WTC11 (cell line): ENCODE data around the gene ACP5.

Experiments used
- ATF2 ChIP-seq: sonication (generic); formaldehyde crosslinking; IDR thresholded peaks from 2 replicates; pipeline ENCODE4 v1.8.1; 2022; ENCODE audit warnings: low read depth, missing genetic modification reagents, borderline replicate concordance
- CTCF ChIP-seq: fragments of 200-600 bp; IDR thresholded peaks from 2 replicates; pipeline ENCODE4 v1.8.0; 2022; ENCODE audit warnings: antibody characterized with exemption
- ERG ChIP-seq: fragments of 250-450 bp; sonication (Bioruptor Pico); IDR thresholded peaks from 2 replicates; pipeline ENCODE4 v1.8.0; 2021; ENCODE audit warnings: mild to moderate bottlenecking
- ESRRA ChIP-seq: sonication (generic); formaldehyde crosslinking; IDR thresholded peaks from 2 replicates; pipeline ENCODE4 v1.8.1; 2022; ENCODE audit warnings: mild to moderate bottlenecking, missing genetic modification reagents, borderline replicate concordance
- FOXK1 ChIP-seq: sonication (generic); formaldehyde crosslinking; IDR thresholded peaks from 2 replicates; pipeline ENCODE4 v1.8.0; 2022; ENCODE audit warnings: mild to moderate bottlenecking, moderate library complexity, missing genetic modification reagents
- FOXP1 ChIP-seq: sonication (generic); formaldehyde crosslinking; IDR thresholded peaks from 2 replicates; pipeline ENCODE4 v1.8.0; 2022; ENCODE audit warnings: missing genetic modification reagents, mild to moderate bottlenecking, moderate library complexity, borderline replicate concordance
- NR3C1 ChIP-seq: sonication (generic); formaldehyde crosslinking; conservative IDR thresholded peaks from 2 replicates; pipeline ENCODE4 v1.8.1; 2023; ENCODE audit warnings: low read depth, mild to moderate bottlenecking, missing genetic modification reagents
- SMAD4 ChIP-seq: sonication (generic); formaldehyde crosslinking; IDR thresholded peaks from 2 replicates; pipeline ENCODE4 v1.8.0; 2022; ENCODE audit warnings: mild to moderate bottlenecking, missing genetic modification reagents
- TEAD1 ChIP-seq: sonication (generic); formaldehyde crosslinking; IDR thresholded peaks from 2 replicates; pipeline ENCODE4 v1.8.0; 2022; ENCODE audit warnings: mild to moderate bottlenecking, missing genetic modification reagents
- ZBTB21 ChIP-seq: sonication (generic); formaldehyde crosslinking; IDR thresholded peaks from 2 replicates; pipeline ENCODE4 v1.8.1; 2023; ENCODE audit warnings: mild to moderate bottlenecking, missing genetic modification reagents, borderline replicate concordance
- TF ChIP-seq, protein P1 (sequence below): sonication (generic); formaldehyde crosslinking; IDR thresholded peaks from 2 replicates; pipeline ENCODE4 v1.8.1; 2023; ENCODE audit warnings: mild to moderate bottlenecking, missing genetic modification reagents, moderate library complexity
- TF ChIP-seq, protein P2 (sequence below): sonication (generic); formaldehyde crosslinking; IDR thresholded peaks from 2 replicates; pipeline ENCODE4 v1.8.0; 2022; ENCODE audit warnings: mild to moderate bottlenecking, missing genetic modification reagents
- TF ChIP-seq, protein P3 (sequence below): sonication (generic); formaldehyde crosslinking; IDR thresholded peaks from 2 replicates; pipeline ENCODE4 v1.8.1; 2022; ENCODE audit warnings: mild to moderate bottlenecking, missing genetic modification reagents, moderate library complexity, borderline replicate concordance
- TF ChIP-seq, protein P4 (sequence below): sonication (generic); formaldehyde crosslinking; IDR thresholded peaks from 2 replicates; pipeline ENCODE4 v1.8.0; 2022; ENCODE audit warnings: missing genetic modification reagents

GRCh38 chr19:11596156-11596555 is 18.7 kb upstream of the ACP5 start:
- no peak for TF ChIP-seq CTCF
- TF ChIP-seq, protein P1, sequence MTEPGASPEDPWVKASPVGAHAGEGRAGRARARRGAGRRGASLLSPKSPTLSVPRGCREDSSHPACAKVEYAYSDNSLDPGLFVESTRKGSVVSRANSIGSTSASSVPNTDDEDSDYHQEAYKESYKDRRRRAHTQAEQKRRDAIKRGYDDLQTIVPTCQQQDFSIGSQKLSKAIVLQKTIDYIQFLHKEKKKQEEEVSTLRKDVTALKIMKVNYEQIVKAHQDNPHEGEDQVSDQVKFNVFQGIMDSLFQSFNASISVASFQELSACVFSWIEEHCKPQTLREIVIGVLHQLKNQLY: no peak
- no peak for TF ChIP-seq FOXP1 (CRISPR knock-in tag)
- TF ChIP-seq ZBTB21 (CRISPR knock-in tag): no peak
- no peak for TF ChIP-seq TEAD1 (CRISPR knock-in tag)
- TF ChIP-seq, protein P2, sequence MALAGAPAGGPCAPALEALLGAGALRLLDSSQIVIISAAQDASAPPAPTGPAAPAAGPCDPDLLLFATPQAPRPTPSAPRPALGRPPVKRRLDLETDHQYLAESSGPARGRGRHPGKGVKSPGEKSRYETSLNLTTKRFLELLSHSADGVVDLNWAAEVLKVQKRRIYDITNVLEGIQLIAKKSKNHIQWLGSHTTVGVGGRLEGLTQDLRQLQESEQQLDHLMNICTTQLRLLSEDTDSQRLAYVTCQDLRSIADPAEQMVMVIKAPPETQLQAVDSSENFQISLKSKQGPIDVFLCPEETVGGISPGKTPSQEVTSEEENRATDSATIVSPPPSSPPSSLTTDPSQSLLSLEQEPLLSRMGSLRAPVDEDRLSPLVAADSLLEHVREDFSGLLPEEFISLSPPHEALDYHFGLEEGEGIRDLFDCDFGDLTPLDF (CRISPR knock-in tag): no peak
- TF ChIP-seq ATF2: no peak
- no peak for TF ChIP-seq SMAD4
- TF ChIP-seq NR3C1: no peak
- TF ChIP-seq, protein P3, sequence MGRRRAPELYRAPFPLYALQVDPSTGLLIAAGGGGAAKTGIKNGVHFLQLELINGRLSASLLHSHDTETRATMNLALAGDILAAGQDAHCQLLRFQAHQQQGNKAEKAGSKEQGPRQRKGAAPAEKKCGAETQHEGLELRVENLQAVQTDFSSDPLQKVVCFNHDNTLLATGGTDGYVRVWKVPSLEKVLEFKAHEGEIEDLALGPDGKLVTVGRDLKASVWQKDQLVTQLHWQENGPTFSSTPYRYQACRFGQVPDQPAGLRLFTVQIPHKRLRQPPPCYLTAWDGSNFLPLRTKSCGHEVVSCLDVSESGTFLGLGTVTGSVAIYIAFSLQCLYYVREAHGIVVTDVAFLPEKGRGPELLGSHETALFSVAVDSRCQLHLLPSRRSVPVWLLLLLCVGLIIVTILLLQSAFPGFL (CRISPR knock-in tag): no peak
- no peak for TF ChIP-seq ESRRA
- TF ChIP-seq, protein P4, sequence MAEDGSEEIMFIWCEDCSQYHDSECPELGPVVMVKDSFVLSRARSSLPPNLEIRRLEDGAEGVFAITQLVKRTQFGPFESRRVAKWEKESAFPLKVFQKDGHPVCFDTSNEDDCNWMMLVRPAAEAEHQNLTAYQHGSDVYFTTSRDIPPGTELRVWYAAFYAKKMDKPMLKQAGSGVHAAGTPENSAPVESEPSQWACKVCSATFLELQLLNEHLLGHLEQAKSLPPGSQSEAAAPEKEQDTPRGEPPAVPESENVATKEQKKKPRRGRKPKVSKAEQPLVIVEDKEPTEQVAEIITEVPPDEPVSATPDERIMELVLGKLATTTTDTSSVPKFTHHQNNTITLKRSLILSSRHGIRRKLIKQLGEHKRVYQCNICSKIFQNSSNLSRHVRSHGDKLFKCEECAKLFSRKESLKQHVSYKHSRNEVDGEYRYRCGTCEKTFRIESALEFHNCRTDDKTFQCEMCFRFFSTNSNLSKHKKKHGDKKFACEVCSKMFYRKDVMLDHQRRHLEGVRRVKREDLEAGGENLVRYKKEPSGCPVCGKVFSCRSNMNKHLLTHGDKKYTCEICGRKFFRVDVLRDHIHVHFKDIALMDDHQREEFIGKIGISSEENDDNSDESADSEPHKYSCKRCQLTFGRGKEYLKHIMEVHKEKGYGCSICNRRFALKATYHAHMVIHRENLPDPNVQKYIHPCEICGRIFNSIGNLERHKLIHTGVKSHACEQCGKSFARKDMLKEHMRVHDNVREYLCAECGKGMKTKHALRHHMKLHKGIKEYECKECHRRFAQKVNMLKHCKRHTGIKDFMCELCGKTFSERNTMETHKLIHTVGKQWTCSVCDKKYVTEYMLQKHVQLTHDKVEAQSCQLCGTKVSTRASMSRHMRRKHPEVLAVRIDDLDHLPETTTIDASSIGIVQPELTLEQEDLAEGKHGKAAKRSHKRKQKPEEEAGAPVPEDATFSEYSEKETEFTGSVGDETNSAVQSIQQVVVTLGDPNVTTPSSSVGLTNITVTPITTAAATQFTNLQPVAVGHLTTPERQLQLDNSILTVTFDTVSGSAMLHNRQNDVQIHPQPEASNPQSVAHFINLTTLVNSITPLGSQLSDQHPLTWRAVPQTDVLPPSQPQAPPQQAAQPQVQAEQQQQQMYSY: no peak
- TF ChIP-seq ERG (CRISPR knock-in tag): no peak
- TF ChIP-seq FOXK1 (CRISPR knock-in tag): no peak
